ENCODE measurements around the gene PARP16.

GRCh38 chr15:65335278-65336055 is 48.8 kb upstream of the PARP16 start:
- TF ChIP-seq CTCF (IDR thresholded peaks at IDR 0.05) = no peak
- no peak for TF ChIP-seq POLR2A (IDR thresholded peaks at IDR 0.05)

All from right lobe of liver (tissue), 4 donors.